Stimulated activated CD8-positive, alpha-beta memory T cell treated with anti-CD3 and anti-CD28 coated beads, Interleukin-12 subunit alpha, Interleukin-12 subunit beta, amount 100 ng/mL, for 24 hours (primary cell): ENCODE data around the gene CHI3L1.

ENCODE experiments used
- DNase-seq: peaks from one replicate; pipeline ENCODE4 v3.0.0-alpha.2; 2020; ENCODE audit errors: extremely low read depth

Gene CHI3L1

GRCh38 chr1:203168991-203169390, 17.5 kb downstream of the CHI3L1 start:
- DNase-seq, result no peak

DNA sequence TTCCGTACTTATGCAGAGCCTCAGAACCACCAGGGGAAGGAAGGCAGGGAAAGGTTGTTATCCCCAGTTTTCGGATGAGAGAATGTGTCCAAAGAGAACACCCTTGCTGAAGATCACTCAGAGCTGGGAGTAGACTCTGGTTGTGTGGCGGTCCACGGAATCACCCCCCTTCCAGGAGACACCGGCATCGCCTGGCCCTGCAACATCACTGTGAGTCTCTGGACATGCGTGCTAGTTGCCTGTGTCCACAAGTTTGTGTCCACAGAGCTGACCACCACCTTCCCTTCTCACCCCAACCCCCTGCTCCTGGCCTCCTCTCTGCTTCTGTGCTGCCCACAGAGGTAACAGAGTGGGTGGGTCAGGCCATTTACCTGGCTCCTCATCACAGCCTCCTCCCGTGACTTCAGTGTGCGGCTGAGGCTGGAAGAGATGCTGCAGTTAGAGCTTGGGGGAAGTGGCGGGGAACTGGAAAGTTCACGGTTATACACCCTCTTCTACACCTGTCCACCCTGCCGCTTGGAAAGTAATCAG, 18.2 kb downstream of the CHI3L1 start:
- DNase-seq, result no peak

DNA sequence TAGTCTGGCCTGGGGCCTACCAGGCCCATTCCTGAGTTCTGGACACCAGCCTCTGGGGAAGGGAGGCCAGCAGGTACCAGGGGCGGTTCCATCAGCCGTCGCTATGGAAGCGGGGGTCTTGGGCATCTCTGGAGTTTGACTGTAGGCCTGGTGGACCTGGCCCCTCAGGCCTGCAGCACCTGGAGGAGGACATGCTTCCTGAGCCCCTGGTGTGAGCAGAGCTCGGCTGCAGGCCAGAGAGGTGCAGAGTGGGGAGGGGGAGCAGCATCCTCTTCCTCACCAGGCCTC, 18.6 kb downstream of the CHI3L1 start:
- DNase-seq, result no peak

DNA sequence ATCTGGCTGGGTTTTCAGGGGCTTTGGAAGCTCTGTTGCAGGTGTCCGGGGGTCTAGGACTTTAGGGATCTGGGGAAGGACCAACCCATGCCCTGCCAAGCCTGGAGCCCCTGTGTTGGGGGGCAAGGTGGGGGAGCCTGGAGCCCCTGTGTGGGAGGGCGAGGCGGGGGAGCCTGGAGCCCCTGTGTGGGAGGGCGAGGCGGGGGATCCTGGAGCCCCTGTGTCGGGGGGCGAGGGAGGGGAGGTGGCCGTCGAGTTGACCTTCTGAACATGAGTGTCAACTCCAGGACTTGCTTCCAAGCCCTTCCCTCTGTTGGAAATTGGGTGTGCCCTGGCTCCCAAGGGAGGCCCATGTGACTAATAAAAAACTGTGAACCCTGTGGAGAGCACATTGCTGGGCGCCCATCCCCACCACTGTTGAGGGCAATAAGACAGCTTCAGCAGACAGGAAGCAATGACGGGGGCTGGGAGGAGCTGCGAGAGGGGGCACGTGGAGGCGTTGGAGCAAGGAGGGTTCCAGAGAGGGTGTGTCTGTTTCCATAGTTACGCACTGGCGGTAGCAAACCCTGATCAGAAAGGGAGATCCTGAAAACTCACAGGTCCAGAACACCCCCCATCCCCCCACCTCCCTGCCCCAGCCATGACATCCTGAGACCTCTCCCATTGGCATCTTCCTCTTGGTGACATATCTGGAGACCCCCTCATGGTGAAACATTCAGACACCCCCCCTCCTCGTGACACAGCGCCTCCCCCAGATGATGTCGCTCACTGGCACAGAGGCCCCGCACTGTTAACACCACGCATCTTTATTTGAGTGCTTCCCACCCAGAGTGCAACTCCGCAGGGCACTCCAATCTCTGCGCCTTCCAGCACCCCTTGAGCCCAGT, 19.2 kb downstream of the CHI3L1 start:
- no peak for DNase-seq

DNA sequence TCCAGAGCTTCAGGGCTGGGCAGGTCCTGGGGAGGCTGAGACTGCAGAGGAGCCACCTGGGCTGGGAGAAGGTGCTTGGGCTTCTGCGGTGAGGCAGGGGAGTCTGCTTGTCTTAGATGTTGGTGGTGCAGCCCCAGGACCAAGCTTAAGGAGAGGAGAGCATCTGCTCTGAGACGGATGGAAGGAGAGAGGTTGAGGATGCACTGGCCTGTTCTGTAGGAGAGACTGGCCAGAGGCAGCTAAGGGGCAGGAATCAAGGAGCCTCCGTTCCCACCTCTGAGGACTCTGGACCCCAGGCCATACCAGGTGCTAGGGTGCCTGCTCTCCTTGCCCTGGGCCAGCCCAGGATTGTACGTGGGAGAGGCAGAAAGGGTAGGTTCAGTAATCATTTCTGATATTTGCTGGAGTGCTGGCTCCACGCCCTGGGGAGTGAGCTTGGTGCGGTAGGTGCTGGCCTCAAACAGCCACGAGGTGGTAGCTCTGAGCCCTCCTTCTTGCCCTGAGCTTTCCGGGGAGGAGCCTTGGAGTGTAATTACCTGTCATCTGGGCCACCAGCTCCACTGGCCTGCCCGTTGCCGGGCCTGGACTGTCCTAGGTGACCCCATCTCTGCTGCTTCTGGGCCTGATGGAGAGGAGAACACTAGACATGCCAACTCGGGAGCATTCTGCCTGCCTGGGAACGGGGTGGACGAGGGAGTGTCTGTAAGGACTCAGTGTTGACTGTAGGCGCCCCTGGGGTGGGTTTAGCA, 20.1 kb downstream of the CHI3L1 start:
- DNase-seq, result no peak

DNA sequence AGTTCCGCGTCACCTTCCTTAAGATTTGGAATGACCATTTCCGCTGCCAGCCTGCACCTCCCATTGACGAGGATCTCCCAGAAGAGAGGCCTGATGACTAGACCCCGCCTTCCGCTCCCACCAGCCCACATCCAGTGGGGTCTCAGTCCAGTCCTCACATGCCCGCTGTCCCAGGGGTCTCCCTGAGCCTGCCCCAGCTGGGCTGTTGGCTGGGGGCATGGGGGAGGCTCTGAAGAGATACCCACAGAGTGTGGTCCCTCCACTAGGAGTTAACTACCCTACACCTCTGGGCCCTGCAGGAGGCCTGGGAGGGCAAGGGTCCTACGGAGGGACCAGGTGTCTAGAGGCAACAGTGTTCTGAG, 20.7 kb downstream of the CHI3L1 start:
- DNase-seq, result no peak

- no peak for DNase-seq
These were observed 21.3 kb downstream of the CHI3L1 start for GRCh38 chr1:203165101-203165799.

GRCh38 chr1:203163891-203164635, 22.4 kb downstream of the CHI3L1 start:
- no peak for DNase-seq

DNA sequence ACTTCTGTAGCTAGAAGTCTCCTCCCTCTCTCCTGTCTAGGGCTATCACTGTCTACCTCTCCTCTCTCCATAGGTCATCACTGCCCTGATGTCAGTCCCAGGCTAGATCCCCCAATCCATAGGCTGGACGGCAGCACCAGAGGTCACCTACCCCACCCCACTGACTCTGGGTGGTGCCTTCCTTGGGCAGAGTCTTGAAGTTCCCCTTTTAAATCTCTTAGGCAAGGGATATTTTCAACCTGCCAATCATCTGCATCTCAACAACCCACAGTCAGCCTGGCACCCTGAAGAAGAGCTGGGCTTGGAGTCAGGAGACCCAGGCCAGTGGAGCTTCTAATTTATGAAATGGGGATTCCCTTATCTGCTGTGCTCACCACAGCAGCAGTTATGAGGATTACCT, 24.1 kb downstream of the CHI3L1 start:
- no peak for DNase-seq

- no peak for DNase-seq
These were observed 24.8 kb downstream of the CHI3L1 start for GRCh38 chr1:203161703-203162102.

DNA sequence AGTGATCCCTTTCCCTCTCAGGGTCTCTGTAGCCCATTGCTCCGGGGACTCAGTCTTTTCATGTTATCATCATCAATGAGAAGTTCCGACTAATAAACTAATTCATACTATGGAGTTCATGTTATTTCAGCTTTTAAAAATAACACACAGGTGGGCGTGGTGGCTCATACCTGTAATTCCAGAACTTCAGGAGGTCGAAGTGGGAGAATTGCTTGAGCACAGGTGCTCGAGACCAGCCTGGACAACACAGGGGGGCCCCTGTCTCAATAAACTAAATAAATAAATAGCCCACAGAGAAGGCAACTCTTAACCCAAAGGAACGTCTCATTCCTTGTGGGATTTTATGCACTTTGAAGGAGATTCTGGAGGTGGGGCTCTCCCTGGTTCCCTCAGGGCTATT, 25.3 kb downstream of the CHI3L1 start:
- DNase-seq, result no peak

DNA sequence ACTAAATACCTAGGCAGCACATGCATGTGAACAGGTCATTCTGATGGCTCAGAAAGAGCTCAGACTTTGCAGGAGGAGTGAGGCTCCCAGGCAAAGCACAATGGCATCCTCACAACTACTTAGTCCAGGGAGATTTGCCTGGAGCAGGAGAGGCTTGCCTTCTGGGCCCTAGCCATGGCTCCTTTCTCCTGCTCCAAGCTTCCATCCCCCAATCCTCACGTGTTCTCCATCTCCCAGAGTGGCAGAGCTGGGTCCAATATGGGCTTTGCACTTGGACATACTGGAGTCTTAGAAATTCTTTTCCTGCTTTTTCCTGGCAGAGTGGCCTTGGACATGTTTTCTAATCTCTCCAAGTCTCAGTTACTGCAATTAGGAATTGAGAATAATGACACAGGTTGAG, 26.7 kb downstream of the CHI3L1 start:
- DNase-seq, result no peak

- DNase-seq, result no peak
These were observed 27.4 kb downstream of the CHI3L1 start for GRCh38 chr1:203158960-203159665.

DNA sequence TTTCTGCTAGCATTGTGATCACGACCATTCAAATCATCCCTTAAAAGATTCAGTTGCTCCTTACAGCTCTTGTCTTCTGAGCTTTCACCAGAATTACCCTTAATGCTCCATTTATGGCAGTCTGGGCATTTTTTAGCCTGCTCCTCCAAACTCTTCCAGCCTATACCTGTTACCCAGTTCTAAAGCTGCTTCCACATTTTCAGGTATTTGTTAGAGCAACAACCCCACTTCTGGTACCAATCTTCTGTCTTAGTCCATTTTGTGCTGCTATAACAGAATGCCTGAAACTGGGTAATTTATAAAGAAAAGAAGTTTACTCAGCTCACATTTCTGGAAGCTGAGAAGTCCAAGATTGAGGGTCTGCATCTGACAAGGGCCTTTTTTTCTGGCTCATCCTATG, 28.1 kb downstream of the CHI3L1 start:
- DNase-seq, result no peak

DNA sequence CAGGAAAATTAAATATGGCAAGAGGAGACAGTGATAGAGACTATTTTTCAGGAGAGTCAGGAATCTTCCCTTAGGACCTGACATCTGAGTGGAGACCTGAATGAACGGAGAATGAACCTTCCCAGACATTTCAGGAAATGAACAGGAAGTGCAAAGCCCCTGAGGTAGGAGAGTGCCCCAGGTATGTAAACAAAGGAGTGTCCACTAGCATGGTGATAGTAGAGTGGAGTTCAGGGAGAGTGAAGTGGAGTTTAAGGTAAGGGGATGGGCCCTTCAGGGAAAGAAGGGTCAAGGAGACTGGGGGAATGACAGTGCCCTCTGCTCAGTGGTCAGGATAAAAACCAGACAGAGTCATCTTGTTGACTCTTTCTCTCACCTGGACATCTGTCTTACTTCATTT, 30.2 kb downstream of the CHI3L1 start:
- DNase-seq, result no peak

DNA sequence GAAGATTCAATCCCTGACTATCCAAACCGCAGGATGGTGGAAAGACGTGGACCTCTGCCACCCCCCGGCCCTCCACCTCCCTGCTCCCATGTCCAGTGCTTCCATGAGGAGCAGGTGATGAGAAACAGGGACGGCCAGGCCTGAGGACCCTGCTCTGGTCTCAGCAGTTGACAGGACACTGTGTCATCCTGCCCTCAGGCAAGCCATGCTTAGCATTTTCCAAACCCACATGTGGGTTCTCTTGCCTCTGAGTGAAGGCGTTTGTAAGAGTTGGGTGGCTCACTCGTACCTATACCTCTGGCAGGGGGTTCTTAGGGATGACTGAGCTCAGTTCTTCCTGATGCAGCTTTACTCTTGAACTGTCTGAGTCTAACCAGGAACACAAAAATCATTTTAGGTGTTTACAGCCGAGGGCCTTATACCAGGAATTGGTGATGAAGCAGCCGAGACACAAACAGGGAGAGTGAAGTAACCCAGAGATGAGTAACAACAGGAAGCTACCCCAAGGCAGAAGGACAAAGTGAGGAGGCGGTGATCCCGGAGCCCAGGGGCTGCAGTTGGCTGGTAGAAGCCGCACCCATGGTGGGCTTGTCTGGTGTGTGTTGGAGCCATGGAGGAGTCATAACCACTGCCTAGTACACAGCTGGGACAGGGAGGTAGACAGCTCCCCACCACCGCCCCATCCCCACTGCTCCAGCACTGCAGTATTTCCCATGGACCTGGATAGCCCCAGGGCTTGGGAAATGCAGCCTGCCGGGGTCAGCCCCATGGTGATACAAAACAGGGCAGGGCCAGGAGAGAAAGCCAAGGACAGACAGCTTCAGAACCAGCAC, 32.3 kb downstream of the CHI3L1 start:
- no peak for DNase-seq

DNA sequence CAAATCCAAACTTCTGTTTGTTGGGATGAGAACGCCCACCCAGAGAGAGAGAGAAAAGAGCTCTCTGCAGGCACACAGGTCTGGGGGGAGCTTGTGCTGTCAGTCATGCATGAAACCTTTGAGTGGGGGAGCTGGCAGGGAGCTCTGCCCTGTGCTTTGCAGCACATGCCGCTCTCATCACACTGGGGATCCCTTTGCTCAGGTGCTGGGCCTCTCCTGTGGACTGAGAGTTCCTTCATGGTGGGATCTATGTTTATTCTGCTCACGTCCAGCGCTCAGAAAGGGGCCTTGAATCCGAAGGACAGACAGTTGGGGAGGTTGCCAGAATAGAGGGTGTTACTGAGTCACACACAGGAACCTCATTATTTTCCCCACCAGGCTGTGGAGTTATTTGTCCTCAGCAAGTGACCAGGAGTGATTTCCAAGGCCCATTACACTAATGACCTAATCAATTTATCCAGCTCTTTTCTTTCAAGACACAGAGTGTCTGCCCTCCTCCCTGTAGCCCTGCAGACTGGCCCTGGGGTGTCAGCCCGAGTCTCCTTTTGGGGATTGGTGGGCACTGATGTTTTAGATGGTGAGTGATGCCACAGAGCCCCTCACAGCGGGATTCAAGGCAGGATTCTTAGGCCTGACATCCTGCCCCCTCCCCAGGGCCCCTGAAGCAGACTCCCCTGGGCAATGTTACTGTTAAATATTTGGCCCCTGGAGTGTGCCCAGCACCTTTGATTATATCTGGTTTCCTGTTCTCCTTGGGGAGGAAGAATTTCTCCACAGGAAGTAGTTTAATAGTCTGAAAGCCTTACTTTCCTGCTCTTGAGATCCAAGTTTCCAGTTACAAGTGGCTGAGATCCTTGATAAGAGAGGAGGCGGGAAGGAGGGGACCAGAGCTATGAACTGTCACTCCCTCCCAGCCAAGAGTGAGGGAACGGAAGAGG, 33.2 kb downstream of the CHI3L1 start:
- DNase-seq, result no peak

- no peak for DNase-seq
These were observed 34.1 kb downstream of the CHI3L1 start for GRCh38 chr1:203152158-203153034.
